HG03432 (cell line): ENCODE data around the gene MTCH1.

ENCODE experiments used
- ATAC-seq: cut with Tn5 transposase; IDR thresholded peaks from one replicate; pipeline ENCODE4 v1.9.1; 2021; ENCODE audit warnings: mild to moderate bottlenecking, moderate library complexity; ENCODE audit not compliant: unreplicated experiment

MTCH1 gene, protein sequence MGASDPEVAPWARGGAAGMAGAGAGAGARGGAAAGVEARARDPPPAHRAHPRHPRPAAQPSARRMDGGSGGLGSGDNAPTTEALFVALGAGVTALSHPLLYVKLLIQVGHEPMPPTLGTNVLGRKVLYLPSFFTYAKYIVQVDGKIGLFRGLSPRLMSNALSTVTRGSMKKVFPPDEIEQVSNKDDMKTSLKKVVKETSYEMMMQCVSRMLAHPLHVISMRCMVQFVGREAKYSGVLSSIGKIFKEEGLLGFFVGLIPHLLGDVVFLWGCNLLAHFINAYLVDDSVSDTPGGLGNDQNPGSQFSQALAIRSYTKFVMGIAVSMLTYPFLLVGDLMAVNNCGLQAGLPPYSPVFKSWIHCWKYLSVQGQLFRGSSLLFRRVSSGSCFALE

DNA sequence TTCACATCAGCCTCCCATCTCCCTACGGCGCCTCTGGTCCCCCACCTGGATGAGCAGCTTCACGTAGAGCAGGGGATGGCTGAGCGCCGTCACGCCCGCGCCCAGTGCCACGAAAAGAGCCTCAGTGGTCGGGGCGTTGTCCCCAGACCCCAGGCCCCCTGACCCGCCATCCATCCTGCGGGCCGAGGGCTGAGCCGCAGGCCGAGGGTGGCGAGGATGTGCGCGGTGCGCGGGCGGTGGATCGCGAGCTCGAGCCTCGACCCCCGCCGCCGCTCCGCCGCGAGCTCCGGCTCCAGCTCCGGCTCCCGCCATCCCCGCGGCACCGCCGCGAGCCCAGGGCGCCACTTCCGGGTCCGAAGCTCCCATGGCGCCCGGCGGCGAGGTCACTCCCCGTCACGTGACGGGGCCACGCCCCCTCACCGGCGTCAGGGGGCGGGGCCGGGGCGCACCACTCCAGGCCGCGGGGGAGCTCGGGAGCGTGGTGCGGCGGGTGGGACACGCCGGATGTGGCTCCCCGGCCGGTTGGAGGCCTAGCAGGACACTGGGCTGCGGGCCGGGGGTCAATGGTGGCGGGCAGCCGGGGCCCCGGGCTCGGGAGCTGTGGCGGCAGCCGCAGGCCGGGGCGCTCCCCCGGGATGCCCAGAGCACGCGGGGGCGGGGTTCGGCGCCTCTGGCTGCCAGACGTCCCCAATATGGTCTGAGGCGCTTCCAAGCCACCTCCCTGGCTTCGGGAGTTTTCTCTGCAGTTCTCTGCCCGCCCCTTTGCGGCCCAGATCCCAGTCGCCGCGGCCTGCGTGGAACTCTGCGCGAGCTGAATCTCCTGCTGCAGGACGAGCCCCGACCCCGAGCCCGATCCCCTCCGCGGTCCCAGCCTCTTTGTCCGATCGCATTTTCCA is at the start of gene MTCH1:
MTCH1 (minus strand) TSS at position 389 of the 896 bp plus-strand sequence; CDS start at position 366, 23 bp downstream.
- peak; percentile 86 for ATAC-seq

DNA sequence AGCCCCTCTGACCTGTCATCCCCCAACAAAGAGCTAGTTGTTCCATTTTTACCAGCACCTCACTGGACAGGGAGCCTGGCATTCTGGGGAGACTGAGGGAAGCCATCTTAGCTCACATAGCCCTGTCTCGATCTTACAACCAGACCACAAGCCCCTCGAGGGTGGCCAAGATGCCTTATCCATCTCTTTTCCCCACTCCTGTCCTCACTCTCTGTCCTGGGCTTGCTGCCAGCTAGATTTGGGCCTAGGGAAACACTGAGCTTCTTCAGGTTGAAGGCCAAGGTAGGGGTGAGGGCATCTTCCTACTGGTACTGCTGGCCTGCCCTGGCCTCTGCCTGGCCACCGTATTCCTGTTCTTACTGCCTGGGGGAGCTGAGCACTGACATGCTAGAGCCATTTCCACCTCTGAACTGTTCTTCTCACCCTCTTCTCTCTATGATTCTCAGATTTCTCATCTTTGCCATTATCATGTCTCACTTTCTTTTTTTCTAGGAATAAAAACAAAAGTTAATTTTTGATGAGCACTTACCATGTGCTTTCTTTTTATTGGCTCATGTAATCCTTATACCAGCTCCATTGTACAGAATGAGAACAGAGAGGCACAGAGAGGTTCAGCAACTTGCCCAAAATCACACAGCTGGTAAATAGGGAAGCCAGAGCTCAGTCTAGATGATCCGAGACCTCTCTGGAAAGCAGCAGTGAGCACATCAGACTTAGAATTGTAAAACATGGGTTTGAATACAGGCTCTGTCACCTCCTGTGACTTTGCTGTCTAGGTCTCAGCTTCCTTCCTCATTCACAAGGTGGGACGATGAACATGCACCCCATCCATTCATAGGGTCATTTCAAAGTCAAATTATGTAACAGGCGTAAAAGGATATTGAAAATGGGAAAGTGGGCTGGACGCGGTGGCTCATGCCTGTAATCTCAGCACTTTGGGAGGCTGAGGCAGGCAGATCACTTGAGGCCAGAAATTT is 48.1 kb upstream of the MTCH1 start:
- ATAC-seq: no peak

DNA sequence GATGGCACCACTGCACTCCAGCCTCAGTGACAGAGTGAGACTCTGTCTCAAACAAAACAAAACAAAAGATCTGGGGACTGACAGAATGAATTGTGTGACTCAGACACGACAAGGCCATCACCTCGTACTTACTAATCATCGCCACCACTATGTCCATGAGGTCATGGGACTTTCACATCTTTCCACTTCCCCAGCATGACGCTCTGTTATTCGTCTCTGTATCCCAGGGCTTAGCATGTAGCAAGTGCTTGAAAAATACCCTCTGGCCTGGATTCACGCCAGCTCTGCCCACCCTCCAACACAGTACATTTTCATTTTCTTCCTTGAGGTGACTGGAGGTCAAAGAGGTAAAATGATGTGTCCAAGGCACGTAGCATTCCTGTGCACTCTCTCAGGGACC is 47.3 kb upstream of the MTCH1 start:
- no peak for ATAC-seq

DNA sequence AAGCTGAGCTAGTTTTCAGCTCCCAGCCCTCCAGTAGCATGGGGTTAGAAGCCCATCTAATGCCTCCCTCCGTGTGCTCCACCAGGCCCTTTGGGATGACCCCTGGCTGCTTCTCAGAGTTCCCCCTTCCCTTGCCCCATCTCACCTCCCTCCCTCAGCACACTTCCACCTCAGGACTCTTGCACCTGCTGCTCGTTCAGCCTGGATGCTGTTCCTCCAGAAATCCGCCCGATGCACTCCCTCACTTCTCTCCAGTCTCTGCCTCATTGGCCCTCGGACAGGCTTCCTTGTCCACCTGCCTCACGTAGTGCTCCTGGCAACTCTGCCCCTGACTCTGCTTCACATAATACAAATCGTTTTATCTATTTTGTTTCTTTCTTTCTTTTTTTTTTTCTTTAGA is 46.2 kb upstream of the MTCH1 start:
- ATAC-seq: no peak

DNA sequence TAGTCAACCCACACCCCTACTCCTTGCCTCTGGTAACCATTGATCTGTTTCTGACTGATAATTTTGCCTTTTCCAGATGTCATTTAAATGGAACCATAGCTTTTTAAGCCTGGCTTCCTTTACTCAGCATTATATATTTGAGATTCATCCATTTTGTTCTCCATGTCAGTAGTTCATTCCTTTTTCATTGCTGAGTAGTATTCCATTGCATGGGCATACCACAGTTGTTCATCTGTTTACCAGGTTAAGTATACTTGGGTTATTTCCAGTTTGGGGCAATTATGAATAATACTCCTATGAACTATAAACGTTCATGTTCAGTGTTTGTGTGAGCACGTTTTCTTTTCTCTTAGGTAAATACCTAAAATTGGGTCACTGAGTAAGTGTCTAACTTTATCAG is 44.6 kb upstream of the MTCH1 start:
- no peak for ATAC-seq

DNA sequence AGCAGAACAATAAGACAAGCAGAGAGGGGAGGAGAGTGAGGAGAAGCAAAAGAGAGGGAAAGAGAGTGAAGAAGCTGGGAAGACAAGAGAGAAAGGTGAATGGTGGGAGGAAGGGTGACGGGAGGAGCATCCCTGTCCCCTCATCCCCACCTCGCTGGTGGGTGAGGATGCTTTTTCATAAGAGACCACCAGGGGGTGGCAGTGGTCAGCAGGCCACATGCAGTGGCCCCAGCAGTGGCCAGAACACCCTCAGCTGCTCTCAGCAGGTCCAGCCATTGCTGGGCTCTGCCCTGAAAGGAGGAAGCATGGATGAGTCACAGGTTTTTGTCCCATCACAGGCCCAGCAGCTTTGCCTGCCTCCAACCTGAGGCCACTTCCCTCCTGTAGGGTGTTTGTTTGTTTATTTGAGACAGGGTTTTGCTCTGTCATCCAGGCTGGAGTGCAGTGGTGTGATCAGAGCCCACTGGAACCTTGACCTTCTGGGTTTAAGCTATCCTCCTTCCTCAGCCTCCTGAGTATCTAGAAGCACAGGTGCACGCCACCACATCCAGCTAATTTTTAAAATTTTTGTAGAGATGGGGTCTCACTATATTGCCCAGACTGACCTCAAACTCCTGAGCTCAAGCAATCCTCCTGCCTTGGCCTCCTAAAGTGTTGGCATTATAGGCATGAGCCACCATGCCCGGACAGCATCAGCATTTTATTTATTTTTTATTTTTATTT is 43.4 kb upstream of the MTCH1 start:
- no peak for ATAC-seq

DNA sequence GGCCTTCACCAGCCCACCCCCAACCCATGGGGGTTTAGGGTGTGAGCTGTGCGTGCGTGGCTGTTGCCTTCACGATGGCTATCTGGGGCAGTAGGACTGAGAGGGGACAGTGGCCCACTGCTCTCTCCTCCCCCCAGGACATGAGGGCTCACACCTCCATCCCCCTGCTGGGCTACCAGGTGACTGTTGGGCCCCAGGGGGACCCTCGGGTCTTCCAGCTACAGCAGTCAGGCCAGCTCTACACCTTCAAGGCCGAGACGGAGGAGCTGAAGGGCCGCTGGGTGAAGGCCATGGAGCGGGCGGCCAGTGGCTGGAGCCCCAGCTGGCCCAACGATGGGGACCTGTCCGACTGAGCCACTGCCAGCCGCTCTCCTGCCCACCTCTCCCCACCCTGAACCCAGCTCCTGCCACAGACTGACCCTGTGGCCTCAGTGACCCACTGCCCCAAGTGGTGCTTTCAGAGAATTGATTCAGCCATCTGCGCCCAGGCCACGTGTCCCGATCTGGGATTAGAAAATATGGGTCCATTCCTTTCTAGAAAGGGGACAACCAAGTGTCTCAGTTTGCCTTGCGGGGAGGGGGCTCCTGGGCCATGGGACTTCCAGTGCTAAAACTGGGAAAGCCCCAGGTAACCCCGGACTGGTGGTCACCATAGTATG is 41.9 kb upstream of the MTCH1 start:
- no peak for ATAC-seq

DNA sequence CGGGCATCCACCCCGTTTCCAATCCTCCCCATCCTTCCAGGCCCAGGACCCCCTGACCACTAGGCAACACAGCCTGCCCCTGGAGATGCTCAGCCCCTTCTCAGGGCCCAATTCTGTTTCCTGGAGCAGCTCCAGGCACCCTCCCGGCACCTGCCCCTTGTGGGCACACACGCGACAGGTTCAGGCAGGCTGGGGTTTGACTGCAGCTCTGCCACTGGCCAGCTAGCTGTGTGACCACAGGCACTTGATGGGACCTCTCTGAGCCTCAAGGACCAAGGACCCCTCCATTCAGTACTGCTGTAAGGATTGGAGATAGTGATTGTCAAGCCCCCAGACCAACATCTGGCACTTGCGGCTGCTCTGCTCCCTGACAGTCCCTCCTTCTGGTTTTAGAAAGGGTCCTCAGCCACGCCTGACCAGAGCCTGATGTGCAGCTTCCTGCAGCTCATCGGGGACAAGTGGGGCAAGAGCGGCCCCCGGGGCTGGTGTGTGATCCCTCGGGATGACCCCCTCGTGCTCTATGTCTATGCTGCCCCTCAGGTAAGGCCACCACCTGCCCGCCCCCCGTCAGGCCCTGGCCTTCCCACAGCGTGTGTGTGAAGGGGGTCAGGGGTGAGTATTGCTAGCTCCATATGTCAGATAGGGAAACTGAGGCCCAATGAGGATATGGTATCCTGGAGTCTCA is 41.2 kb upstream of the MTCH1 start:
- no peak for ATAC-seq

DNA sequence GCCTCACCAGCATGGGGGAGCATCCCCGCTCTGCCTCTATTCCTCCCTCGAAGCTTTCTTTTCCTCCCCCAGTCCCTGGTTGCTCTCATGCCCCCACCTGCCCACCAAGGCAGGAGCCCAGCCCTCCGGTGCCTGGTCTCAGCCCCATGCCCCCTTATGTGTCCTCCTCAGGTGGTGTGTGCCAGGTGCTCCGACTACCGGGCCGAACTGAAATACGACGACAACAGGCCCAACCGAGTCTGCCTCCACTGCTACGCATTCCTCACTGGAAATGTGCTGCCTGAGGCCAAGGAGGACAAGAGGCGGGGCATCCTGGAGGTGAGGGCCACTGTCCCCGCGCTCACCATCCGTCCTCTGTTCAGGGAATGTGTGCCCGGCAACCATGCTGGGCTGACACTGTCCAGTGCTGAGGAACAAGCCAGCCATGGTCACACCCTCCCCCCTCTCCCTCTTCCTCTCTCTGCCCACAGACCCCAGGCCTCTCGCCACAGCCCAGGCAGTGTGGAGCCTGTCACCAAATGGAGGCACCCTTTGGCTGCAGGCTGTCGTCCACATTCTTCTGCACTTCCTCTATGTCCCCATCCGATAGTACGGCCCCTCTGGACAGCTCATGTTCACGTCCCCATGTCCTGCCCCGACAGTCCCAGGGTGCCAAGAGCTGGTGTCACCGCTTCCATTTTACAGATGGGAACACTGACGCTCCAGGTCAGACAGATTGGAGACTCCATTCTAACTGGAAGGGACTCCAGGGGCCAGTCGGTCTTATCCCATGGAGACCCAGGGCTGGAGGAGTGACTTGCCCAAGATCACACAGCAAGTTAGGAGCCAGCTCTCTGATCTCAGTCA is 39.8 kb upstream of the MTCH1 start:
- ATAC-seq: no peak

DNA sequence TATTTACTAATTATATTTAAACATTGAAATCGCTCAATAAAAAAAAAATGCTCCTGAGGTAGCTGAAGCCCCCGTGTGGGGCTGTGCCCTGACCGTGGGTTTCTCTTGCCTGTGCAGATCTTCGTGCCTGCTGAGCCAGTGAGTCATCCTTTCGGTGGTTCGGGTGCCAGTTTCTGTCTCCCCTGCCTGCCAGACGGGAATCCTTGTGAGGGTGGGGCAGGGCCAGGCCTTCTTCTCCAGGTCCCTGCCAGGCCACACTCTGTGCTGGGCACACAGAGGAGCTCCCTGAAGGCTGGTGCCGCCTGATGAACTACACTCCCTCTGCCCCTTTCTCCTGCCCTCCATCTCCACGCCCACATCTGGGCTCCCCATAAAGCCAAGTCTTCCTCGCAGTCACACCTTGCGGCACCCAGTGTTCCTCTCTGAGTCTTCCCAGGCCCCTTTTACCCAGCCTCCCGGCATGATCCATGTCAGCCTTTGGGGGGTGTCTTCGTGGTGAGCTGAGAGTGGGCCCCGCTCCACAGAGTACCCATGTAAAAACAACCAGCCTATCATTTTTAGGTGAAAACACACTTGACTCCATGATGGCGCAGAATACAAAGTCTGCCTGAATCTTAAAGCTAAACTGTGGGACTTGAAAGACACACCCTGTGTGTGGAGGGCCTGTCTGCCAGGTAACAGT is 38.8 kb upstream of the MTCH1 start:
- no peak for ATAC-seq

DNA sequence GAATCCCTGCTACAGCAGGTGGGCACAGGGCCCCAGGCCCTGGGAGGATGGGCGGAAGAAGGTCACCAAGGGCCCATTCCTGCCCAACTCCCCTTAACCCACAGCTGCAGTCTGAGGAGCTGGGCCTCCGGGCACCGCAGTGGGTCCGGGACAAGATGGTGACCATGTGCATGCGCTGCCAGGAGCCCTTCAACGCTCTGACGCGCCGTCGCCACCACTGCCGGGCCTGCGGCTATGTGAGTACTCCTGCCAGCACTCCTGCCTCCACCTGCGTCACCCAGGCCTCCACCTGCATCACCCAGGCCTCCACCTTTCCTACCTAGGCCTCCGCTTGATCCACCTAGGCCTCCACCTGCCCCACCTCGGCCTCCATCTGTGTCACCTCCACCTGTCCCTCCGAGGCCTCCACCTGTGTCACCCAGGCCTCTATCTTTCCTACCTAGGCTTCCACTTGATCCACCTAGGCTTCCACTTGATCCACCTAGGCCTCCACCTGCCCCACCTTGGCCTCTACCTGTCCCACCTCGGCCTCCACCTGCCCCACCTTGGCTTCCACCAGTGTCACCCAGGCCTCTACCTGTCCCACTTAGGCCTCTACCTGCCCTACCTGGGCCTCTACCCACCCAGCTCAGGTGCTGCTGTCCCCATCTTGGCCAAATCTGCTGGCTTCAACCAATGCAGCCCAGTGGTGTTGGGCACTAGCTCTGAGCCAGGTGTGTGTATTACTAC is 36.3 kb upstream of the MTCH1 start:
- ATAC-seq: no peak

DNA sequence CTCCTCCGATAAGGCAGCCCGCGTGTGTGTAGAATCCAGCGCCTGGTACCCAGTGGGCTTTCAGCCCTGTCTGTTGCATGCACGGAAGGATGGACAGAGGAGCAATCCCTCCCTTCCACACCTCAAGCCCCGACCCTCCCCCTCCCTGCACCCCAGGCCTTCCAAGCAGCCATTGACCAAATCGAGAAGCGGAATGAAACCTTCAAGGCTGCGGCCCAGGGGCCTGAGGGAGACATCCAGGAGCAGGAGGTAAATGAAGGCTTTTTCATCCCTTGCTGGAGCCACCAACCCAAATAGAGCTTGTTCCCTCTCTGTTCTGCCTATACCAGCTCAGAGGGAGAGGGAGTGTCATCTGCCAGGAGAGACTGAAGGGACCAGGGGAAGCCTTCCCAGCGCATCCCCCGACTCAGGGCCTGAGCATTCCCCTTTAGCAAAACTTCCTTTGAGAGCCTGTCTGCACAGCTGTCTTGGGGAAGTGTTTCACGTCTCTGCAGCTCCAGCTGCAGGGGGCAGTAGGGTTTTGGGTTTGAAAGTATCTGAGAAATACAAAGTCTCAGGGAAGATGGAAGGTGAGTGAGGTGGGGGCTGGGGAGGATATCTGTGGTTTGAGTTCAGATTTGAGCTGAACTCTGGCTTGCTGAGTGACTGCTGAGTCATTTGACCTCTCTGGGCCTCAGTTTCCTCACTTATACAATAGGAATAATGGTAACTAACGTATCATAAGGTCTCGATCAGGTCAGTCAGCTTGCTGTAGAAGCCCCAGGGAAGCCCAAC is 35.5 kb upstream of the MTCH1 start:
- no peak for ATAC-seq

DNA sequence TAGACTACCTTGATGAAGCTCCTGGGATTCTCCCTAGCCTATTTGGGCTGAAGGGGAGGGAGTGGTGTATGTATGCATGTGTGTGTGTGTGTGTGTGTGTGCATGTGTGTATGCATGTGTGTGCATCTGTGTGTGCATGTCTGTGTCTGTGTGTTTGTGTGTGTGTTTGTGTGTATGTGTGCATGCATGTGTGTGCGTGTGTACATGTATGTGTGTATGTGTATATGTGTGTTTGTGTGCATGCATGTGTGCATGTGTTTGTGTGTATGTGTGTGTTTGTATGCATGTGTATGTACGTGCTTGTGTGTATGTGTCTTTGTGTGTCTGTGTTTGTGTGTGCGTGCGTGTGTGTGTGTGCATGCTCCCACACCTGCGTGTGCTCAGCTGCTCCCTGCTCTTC is 34.8 kb upstream of the MTCH1 start:
- no peak for ATAC-seq

DNA sequence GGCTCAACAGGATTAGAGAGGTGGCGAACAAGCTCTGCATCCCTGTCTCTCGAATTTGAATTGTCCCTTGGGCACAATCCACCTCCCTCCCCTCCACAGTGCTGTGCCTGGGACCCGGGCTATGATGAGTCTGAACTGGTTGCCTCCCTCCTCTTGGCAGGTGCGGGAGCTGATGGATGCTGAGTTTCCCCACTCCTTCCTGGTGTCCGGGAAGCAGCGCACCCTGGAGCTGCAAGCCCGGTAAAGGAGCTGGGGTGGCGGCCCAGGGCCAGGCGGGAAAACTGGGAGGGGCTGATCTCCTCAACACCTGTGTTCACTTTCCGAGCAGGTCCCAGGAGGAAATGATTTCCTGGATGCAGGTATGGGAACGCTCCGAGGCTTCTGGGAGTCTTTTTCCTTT is 34.4 kb upstream of the MTCH1 start:
- ATAC-seq: no peak

DNA sequence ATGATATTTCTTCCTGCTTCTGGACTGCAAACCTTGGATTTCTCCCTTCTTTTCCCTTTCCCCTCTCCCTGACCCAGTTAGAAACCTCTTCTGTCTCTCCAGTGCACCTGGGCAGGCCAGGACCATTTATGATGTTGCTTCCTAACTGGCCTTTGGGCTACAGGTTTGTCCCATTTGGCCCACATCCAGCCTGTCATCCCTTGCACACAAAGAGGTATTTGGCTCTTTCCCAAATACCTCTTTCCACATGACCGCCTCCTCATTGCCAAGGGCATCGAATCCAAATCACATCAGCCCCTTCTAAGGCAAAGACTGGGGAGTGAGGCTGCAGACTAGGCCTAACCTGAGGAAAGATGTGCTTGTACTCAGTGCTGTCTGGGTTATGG is 33.1 kb upstream of the MTCH1 start:
- ATAC-seq: no peak
